Esophagus squamous epithelium (tissue), 4 donors: Measurements from ENCODE around the gene CABP4.
"Not testable (repeated sequence)": the region's sequence is repeated elsewhere in the genome, so short reads cannot be mapped to it uniquely, and the experiment has no call there.

ENCODE experiments used
- POLR2A ChIP-seq, 4 donors: fragments of 450-650 bp; IDR thresholded peaks; one replicate each; pipeline ENCODE4 v1.6.1; 2017; ENCODE audit warnings: antibody characterized with exemption in 4 of 4, mild to moderate bottlenecking in 4 of 4, moderate library complexity in 3 of 4
- TF ChIP-seq, protein P1 (sequence below), 6 experiments: fragments of 450-650 bp in 4 of 6; fragments of 200-600 bp in 2 of 6; sonication (generic) in 2 of 6; IDR thresholded peaks; one replicate each; pipeline ENCODE4 v1.5.1; 2016 to 2019; ENCODE audit warnings: antibody characterized with exemption in 6 of 6, mild to moderate bottlenecking in 4 of 6, moderate library complexity in 4 of 6

DNA sequence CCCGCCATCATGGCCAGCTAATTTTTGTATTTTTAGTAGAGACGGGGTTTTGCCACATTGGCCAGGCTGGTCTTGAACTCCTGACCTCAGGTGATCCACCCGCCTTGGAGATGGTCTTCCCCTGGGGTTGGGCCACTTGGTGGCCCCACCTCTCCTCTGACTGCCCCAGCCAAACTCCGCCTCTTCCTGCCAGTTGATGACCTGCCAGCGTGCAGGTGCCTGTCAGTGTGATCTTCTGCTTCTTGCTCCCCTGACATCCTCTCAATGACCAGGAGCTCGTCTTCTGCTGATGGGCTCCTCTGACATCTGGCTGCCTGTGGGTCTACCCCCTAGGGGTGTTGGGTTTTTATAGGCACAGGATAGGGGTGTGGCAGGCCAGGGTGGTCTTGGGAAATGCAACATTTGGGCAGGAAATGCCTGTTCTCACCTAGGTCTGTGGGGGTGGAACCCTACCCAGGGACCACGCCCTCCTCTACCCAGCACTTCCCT, 30.8 kb downstream of the CABP4 start:
- TF ChIP-seq, protein P1, sequence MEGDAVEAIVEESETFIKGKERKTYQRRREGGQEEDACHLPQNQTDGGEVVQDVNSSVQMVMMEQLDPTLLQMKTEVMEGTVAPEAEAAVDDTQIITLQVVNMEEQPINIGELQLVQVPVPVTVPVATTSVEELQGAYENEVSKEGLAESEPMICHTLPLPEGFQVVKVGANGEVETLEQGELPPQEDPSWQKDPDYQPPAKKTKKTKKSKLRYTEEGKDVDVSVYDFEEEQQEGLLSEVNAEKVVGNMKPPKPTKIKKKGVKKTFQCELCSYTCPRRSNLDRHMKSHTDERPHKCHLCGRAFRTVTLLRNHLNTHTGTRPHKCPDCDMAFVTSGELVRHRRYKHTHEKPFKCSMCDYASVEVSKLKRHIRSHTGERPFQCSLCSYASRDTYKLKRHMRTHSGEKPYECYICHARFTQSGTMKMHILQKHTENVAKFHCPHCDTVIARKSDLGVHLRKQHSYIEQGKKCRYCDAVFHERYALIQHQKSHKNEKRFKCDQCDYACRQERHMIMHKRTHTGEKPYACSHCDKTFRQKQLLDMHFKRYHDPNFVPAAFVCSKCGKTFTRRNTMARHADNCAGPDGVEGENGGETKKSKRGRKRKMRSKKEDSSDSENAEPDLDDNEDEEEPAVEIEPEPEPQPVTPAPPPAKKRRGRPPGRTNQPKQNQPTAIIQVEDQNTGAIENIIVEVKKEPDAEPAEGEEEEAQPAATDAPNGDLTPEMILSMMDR (IDR thresholded peaks at IDR 0.05) = not testable (repeated sequence)
- TF ChIP-seq POLR2A (IDR thresholded peaks at IDR 0.05) = peak in 1 of 4 donors; percentile 29
